ENCODE data around the gene EPHX1.
"Not testable (repeated sequence)": the region's sequence is repeated elsewhere in the genome, so short reads cannot be mapped to it uniquely, and the experiment has no call there.

The EPHX1 gene

GRCh38 chr1:225809842-225810578, at the start of gene EPHX1:
Gene EPHX1, plus strand, starts transcription at chr1:225810124. Its CDS starts 18,606 bp downstream, at chr1:225828730.
- Mint-ChIP-seq H3K27me3 (no peaks in the 10 kb centered on the region), H3K9me3 (no peaks in the 10 kb centered on the region), H3K36me3 (no peaks in the 10 kb centered on the region), H3K4me1 (peaks cover 10% of the 10 kb centered on the region), H3K4me3 (peak within 1 kb of the TSS; percentile 91), H3K27ac (no peak within 1 kb of the TSS)

- H3K27me3 Mint-ChIP-seq: peaks cover 1% of the 10 kb centered on the region
- H3K9me3 Mint-ChIP-seq: no peaks in the 10 kb centered on the region
- H3K4me3 Mint-ChIP-seq: no peak overlapping the region
- no peaks in the 10 kb centered on the region for H3K4me1 Mint-ChIP-seq
- H3K36me3 Mint-ChIP-seq: peaks cover 2% of the 10 kb centered on the region
- H3K27ac Mint-ChIP-seq: no peak overlapping the region
Measured at GRCh38 chr1:225760531-225760930, 49.4 kb upstream of the EPHX1 start.

GRCh38 chr1:225761395-225761794, 48.5 kb upstream of the EPHX1 start:
- not testable (repeated sequence) for H3K27ac Mint-ChIP-seq, H3K9me3 Mint-ChIP-seq, H3K4me1 Mint-ChIP-seq, H3K4me3 Mint-ChIP-seq, H3K36me3 Mint-ChIP-seq, H3K27me3 Mint-ChIP-seq

- Mint-ChIP-seq H3K27me3 (peaks cover 1% of the 10 kb centered on the region), H3K4me1 (no peaks in the 10 kb centered on the region), H3K27ac (no peak overlapping the region), H3K9me3 (no peaks in the 10 kb centered on the region), H3K4me3 (no peak overlapping the region), H3K36me3 (peaks cover 2% of the 10 kb centered on the region)
Measured at GRCh38 chr1:225762002-225762441, 47.9 kb upstream of the EPHX1 start.

- no peaks in the 10 kb centered on the region for H3K4me1 Mint-ChIP-seq
- no peak overlapping the region for H3K4me3 Mint-ChIP-seq
- no peaks in the 10 kb centered on the region for H3K9me3 Mint-ChIP-seq
- H3K27me3 Mint-ChIP-seq: peaks cover 1% of the 10 kb centered on the region
- H3K27ac Mint-ChIP-seq: no peak overlapping the region
- H3K36me3 Mint-ChIP-seq: peaks cover 2% of the 10 kb centered on the region
Measured at GRCh38 chr1:225762444-225762843, 47.5 kb upstream of the EPHX1 start.

- H3K27ac Mint-ChIP-seq: no peak overlapping the region
- peaks cover 2% of the 10 kb centered on the region for H3K36me3 Mint-ChIP-seq
- no peaks in the 10 kb centered on the region for H3K4me1 Mint-ChIP-seq
- H3K27me3 Mint-ChIP-seq: peaks cover 1% of the 10 kb centered on the region
- H3K9me3 Mint-ChIP-seq: no peaks in the 10 kb centered on the region
- no peak overlapping the region for H3K4me3 Mint-ChIP-seq
Measured at GRCh38 chr1:225763716-225764548, 46.0 kb upstream of the EPHX1 start.

- H3K4me1 Mint-ChIP-seq: no peaks in the 10 kb centered on the region
- no peaks in the 10 kb centered on the region for H3K36me3 Mint-ChIP-seq
- H3K27ac Mint-ChIP-seq: no peak overlapping the region
Measured at GRCh38 chr1:225765982-225766674, 43.8 kb upstream of the EPHX1 start.

GRCh38 chr1:225766967-225767633, 42.8 kb upstream of the EPHX1 start:
- no peaks in the 10 kb centered on the region for H3K36me3 Mint-ChIP-seq
- no peak overlapping the region for H3K4me3 Mint-ChIP-seq
- H3K27ac Mint-ChIP-seq: no peak overlapping the region

More at GRCh38 chr1:225765982-225766674, 43.8 kb upstream of the EPHX1 start:
- H3K27me3 Mint-ChIP-seq: peaks cover 1% of the 10 kb centered on the region
- no peaks in the 10 kb centered on the region for H3K9me3 Mint-ChIP-seq
- H3K4me3 Mint-ChIP-seq: no peak overlapping the region

GRCh38 chr1:225767634-225768540, 42.0 kb upstream of the EPHX1 start:
- Mint-ChIP-seq H3K9me3 (no peaks in the 10 kb centered on the region), H3K4me1 (no peaks in the 10 kb centered on the region), H3K27me3 (no peaks in the 10 kb centered on the region), H3K27ac (no peak overlapping the region), H3K36me3 (no peaks in the 10 kb centered on the region), H3K4me3 (no peak overlapping the region)

More at GRCh38 chr1:225766967-225767633, 42.8 kb upstream of the EPHX1 start:
- Mint-ChIP-seq H3K9me3 (no peaks in the 10 kb centered on the region), H3K4me1 (no peaks in the 10 kb centered on the region), H3K27me3 (no peaks in the 10 kb centered on the region)

GRCh38 chr1:225768662-225769426, 41.1 kb upstream of the EPHX1 start:
- no peak overlapping the region for H3K27ac Mint-ChIP-seq
- H3K9me3 Mint-ChIP-seq: no peaks in the 10 kb centered on the region
- H3K27me3 Mint-ChIP-seq: no peaks in the 10 kb centered on the region

GRCh38 chr1:225769687-225770086, 40.2 kb upstream of the EPHX1 start:
- Mint-ChIP-seq H3K4me1 (peaks cover 15% of the 10 kb centered on the region), H3K4me3 (no peak overlapping the region), H3K27me3 (no peaks in the 10 kb centered on the region), H3K36me3 (no peaks in the 10 kb centered on the region), H3K27ac (no peak overlapping the region), H3K9me3 (no peaks in the 10 kb centered on the region)

More at GRCh38 chr1:225768662-225769426, 41.1 kb upstream of the EPHX1 start:
- H3K36me3 Mint-ChIP-seq: no peaks in the 10 kb centered on the region
- H3K4me1 Mint-ChIP-seq: peaks cover 8% of the 10 kb centered on the region
- no peak overlapping the region for H3K4me3 Mint-ChIP-seq

GRCh38 chr1:225770561-225771248, 39.2 kb upstream of the EPHX1 start:
- Mint-ChIP-seq H3K4me3 (no peak overlapping the region), H3K4me1 (peaks cover 19% of the 10 kb centered on the region), H3K9me3 (no peaks in the 10 kb centered on the region), H3K27me3 (no peaks in the 10 kb centered on the region), H3K36me3 (no peaks in the 10 kb centered on the region), H3K27ac (no peak overlapping the region)

GRCh38 chr1:225771661-225772322, 38.1 kb upstream of the EPHX1 start:
- H3K27me3 Mint-ChIP-seq: no peaks in the 10 kb centered on the region
- no peak overlapping the region for H3K4me3 Mint-ChIP-seq
- no peak overlapping the region for H3K27ac Mint-ChIP-seq
- H3K9me3 Mint-ChIP-seq: no peaks in the 10 kb centered on the region
- peaks cover 19% of the 10 kb centered on the region for H3K4me1 Mint-ChIP-seq
- H3K36me3 Mint-ChIP-seq: no peaks in the 10 kb centered on the region

Measured in activated naive CD4-positive, alpha-beta T cell treated with anti-CD3 and anti-CD28 coated beads, Interleukin-2, amount 50 U/mL, for 24 hours (primary cell).